ENCODE data around the gene KRI1.

Gene KRI1

GRCh38 chr19:10565567-10566407, at the start of gene KRI1:
Gene KRI1, minus strand, starts transcription at chr19:10566010. Its CDS starts 11 bp downstream, at chr19:10565999.
- DNase-seq: peak; percentile 99

GRCh38 chr19:10612499-10613119, 46.8 kb upstream of the KRI1 start:
- no peak for DNase-seq

GRCh38 chr19:10611907-10612306, 46.1 kb upstream of the KRI1 start:
- DNase-seq: no peak

- no peak for DNase-seq
Observed at GRCh38 chr19:10604460-10604980, 38.7 kb upstream of the KRI1 start.

GRCh38 chr19:10603873-10604459, 38.2 kb upstream of the KRI1 start:
- DNase-seq: peak; percentile 43

GRCh38 chr19:10603084-10603872, 37.5 kb upstream of the KRI1 start:
- peak; percentile 83 for DNase-seq

GRCh38 chr19:10602330-10603083, 36.7 kb upstream of the KRI1 start:
- DNase-seq: peak; percentile 90

- no peak for DNase-seq
Observed at GRCh38 chr19:10601999-10602329, 36.2 kb upstream of the KRI1 start.

GRCh38 chr19:10600149-10600548, 34.3 kb upstream of the KRI1 start:
- no peak for DNase-seq

GRCh38 chr19:10593820-10594637, 28.2 kb upstream of the KRI1 start:
- no peak for DNase-seq

GRCh38 chr19:10593148-10593547, 27.3 kb upstream of the KRI1 start:
- no peak for DNase-seq

- no peak for DNase-seq
Observed at GRCh38 chr19:10587839-10588150, 22.0 kb upstream of the KRI1 start.

GRCh38 chr19:10587022-10587838, 21.4 kb upstream of the KRI1 start, which contains the start of gene AP1M2:
Gene AP1M2, minus strand, starts transcription at chr19:10587312. Its CDS starts 81 bp downstream, at chr19:10587231.
- DNase-seq: no peak

- DNase-seq: no peak
Observed at GRCh38 chr19:10586396-10586795, 20.6 kb upstream of the KRI1 start.

- no peak for DNase-seq
Observed at GRCh38 chr19:10583036-10583776, 17.4 kb upstream of the KRI1 start.

- no peak for DNase-seq
Observed at GRCh38 chr19:10582091-10582490, 16.3 kb upstream of the KRI1 start.

GRCh38 chr19:10580979-10581631, 15.3 kb upstream of the KRI1 start:
- peak; percentile 92 for DNase-seq

- DNase-seq: no peak
Observed at GRCh38 chr19:10577951-10578350, 12.1 kb upstream of the KRI1 start.
